HepG2 (cell line): Measurements from ENCODE around the gene GPATCH4. TPM values are rescaled to one million over a fixed set of nuclear protein-coding genes. Genes with fewer than 3 reads are reported as not detected.

ENCODE experiments used
- DDIT3 ChIP-seq: sonication (generic); formaldehyde crosslinking; IDR thresholded peaks from 2 replicates; pipeline ENCODE4 v1.4.0; 2020; ENCODE audit warnings: mild to moderate bottlenecking, missing genetic modification reagents
- E2F1 ChIP-seq: sonication (generic); formaldehyde crosslinking; IDR thresholded peaks from 2 replicates; pipeline ENCODE4 v1.5.0; 2020; ENCODE audit warnings: missing genetic modification reagents
- E2F5 ChIP-seq: sonication (generic); formaldehyde crosslinking; conservative IDR thresholded peaks from 2 replicates; pipeline ENCODE4 v1.4.0; 2020; ENCODE audit warnings: missing genetic modification reagents
- KAT7 ChIP-seq: IDR thresholded peaks from 2 replicates; pipeline ENCODE4 v1.6.1; 2018; ENCODE audit warnings: borderline replicate concordance, missing compliant biosample characterization
- KLF16 ChIP-seq, 2 experiments: sonication (generic) in 1 of 2; formaldehyde crosslinking in 1 of 2; IDR thresholded peaks; 2 replicates each; pipeline versions ENCODE4 v1.6.1 to v1.8.0; 2016 to 2023; ENCODE audit warnings: missing genetic modification reagents in 2 of 2, missing compliant biosample characterization in 1 of 2
- NFYC ChIP-seq: IDR thresholded peaks from 2 replicates; pipeline ENCODE4 v1.6.1; 2016; ENCODE audit warnings: missing genetic modification reagents, missing compliant biosample characterization
- POLR2AphosphoS2 ChIP-seq: IDR thresholded peaks from 2 replicates; pipeline ENCODE4 v1.6.1; 2011; ENCODE audit warnings: low read depth, low read length, improper control_type of control experiment
- PRMT3 ChIP-seq: sonication (generic); formaldehyde crosslinking; IDR thresholded peaks from 2 replicates; pipeline ENCODE4 v1.8.1; 2022; ENCODE audit warnings: low read depth, mild to moderate bottlenecking, moderate library complexity, missing genetic modification reagents, borderline replicate concordance
- RERE ChIP-seq: IDR thresholded peaks from 2 replicates; pipeline ENCODE4 v1.6.1; 2016; ENCODE audit warnings: low read depth, missing genetic modification reagents, missing compliant biosample characterization
- TCF12 ChIP-seq, 2 experiments: fragments of 450-650 bp in 1 of 2; sonication (generic) in 1 of 2; formaldehyde crosslinking in 1 of 2; IDR thresholded peaks; 2 replicates each; pipeline versions ENCODE4 v1.6.1 to v1.8.0; 2017 to 2022; ENCODE audit warnings: antibody characterized with exemption in 1 of 2, mild to moderate bottlenecking in 1 of 2, missing genetic modification reagents in 1 of 2, moderate library complexity in 1 of 2
- TCF7 ChIP-seq: sonication (generic); IDR thresholded peaks from 2 replicates; pipeline ENCODE4 v1.6.1; 2016; ENCODE audit warnings: antibody characterized with exemption, low read depth
- WIZ ChIP-seq: sonication (generic); formaldehyde crosslinking; IDR thresholded peaks from 2 replicates; pipeline ENCODE4 v1.5.1; 2020; ENCODE audit warnings: mild to moderate bottlenecking, missing genetic modification reagents
- XRCC5 ChIP-seq: fragments of 200-400 bp; formaldehyde crosslinking; optimal IDR thresholded peaks from 2 replicates; pipeline ENCODE3; 2017; ENCODE audit warnings: mild to moderate bottlenecking, low read length
- ZMYM3 ChIP-seq: sonication (generic); formaldehyde crosslinking; IDR thresholded peaks from 2 replicates; pipeline ENCODE4 v1.5.1; 2020; ENCODE audit warnings: mild to moderate bottlenecking, missing genetic modification reagents
- ZNF234 ChIP-seq: sonication (generic); formaldehyde crosslinking; conservative IDR thresholded peaks from 2 replicates; pipeline ENCODE4 v1.5.1; 2020; ENCODE audit warnings: mild to moderate bottlenecking, missing genetic modification reagents
- ZSCAN31 ChIP-seq: sonication (generic); formaldehyde crosslinking; IDR thresholded peaks from 2 replicates; pipeline ENCODE4 v1.5.0; 2020; ENCODE audit warnings: low read depth, mild to moderate bottlenecking, missing genetic modification reagents
- ZZZ3 ChIP-seq: sonication (generic); formaldehyde crosslinking; IDR thresholded peaks from 2 replicates; pipeline ENCODE4 v1.4.0; 2020; ENCODE audit warnings: missing genetic modification reagents, mild to moderate bottlenecking, borderline replicate concordance
- polyA plus RNA-seq, 8 experiments: library from polyadenylated mRNA; depleted of rRNA in 3 of 8; stranded (reverse) in 7 of 8; unstranded in 1 of 8; fragments of >200 nt; fragmentation: Illumina TruSeq in 4 of 8; extraction: Trizol in 4 of 8; gene quantifications; 2 replicates each; pipeline versions ENCODE4 v1.2.1 to v1.2.3, GENCODE V29; 2011 to 2016; ENCODE audit warnings: low read depth in 4 of 8, missing spikeins in 1 of 8, mixed read lengths in 1 of 8; ENCODE audit not compliant: insufficient read depth in 1 of 8
- total RNA-seq, 5 experiments: library from RNA; depleted of rRNA; stranded (reverse); fragments of >200 nt; fragmentation: Illumina TruSeq; extraction: Trizol; gene quantifications; 2 replicates each; pipeline ENCODE4 v1.2.3, GENCODE V29; 2016; ENCODE audit warnings: low read depth in 1 of 5

GPATCH4 gene
- total and polyA plus RNA-seq, 2 of the 13 experiments (the other 11 are each of a cell fraction or from before 2014, with no cell fraction given), result 19.2 to 37.9 TPM

- no peak for TF ChIP-seq E2F5
- no peak for TF ChIP-seq KAT7 (CRISPR knock-in tag)
- TF ChIP-seq E2F1 (CRISPR knock-in tag), result 0 out of 2 replicates have a peak, but pooled peaks have one; percentile 34
- TF ChIP-seq XRCC5, result no peak
- TF ChIP-seq KLF16 (CRISPR knock-in tag; IDR thresholded peaks at IDR 0.05), result peak in 1 of 2 experiments; percentile 66; a peak in 1 of 4 replicates
- no peak for TF ChIP-seq DDIT3 (CRISPR knock-in tag)
- TF ChIP-seq TCF12 (IDR thresholded peaks at IDR 0.05), result no peak
- TF ChIP-seq TCF12 (CRISPR knock-in tag; IDR thresholded peaks at IDR 0.05), result 0 out of 2 replicates have a peak, but pooled peaks have one; percentile 59
- TF ChIP-seq POLR2AphosphoS2, result no peak
- no peak for TF ChIP-seq RERE (CRISPR knock-in tag)
- no peak for TF ChIP-seq WIZ (CRISPR knock-in tag)
- no peak for TF ChIP-seq NFYC
- 0 out of 2 replicates have a peak, but pooled peaks have one; percentile 71 for TF ChIP-seq PRMT3 (CRISPR knock-in tag)
- no peak for TF ChIP-seq ZMYM3 (CRISPR knock-in tag)
- TF ChIP-seq ZSCAN31 (CRISPR knock-in tag), result peak; percentile 54; the same call in 1 of the 2 replicates
- TF ChIP-seq ZZZ3 (CRISPR knock-in tag), result no peak
- TF ChIP-seq TCF7, result no peak
- no peak for TF ChIP-seq ZNF234 (CRISPR knock-in tag)
These were observed 9.7 kb downstream of the GPATCH4 start, which contains the start of gene NAXE (continued) for GRCh38 chr1:156591432-156592157.
